H9 (cell line): ENCODE data around the gene CEP55. TPM values are rescaled to one million over a fixed set of nuclear protein-coding genes. Genes with fewer than 3 reads are reported as not detected.

Source experiments
- DNase-seq: peaks from one replicate; pipeline ENCODE4 v3.0.0-alpha.2; 2017
- H2AFZ ChIP-seq: one replicate; pipeline ENCODE4 v1.6.1; 2013; ENCODE audit warnings: mild to moderate bottlenecking, low read length, control low read depth, moderate library complexity
- H2AK5ac ChIP-seq: 2 replicates; pipeline ENCODE4 v1.6.1; 2013; ENCODE audit warnings: low read length, control low read depth, mixed read lengths; ENCODE audit not compliant: insufficient read length
- H2BK120ac ChIP-seq: one replicate; pipeline ENCODE4 v1.6.1; 2013; ENCODE audit warnings: low read depth, mild to moderate bottlenecking, low read length, control low read depth, inconsistent platforms; ENCODE audit not compliant: poor library complexity, severe bottlenecking
- H2BK12ac ChIP-seq: 2 replicates; pipeline ENCODE4 v1.6.1; 2013; ENCODE audit warnings: low read length, control low read depth, mixed read lengths, low read depth; ENCODE audit not compliant: insufficient read length
- H2BK15ac ChIP-seq: 2 replicates; pipeline ENCODE4 v1.6.1; 2013; ENCODE audit warnings: low read depth, low read length, control low read depth
- H2BK20ac ChIP-seq: one replicate; pipeline ENCODE4 v1.6.1; 2013; ENCODE audit warnings: low read depth, mild to moderate bottlenecking, low read length, control low read depth, inconsistent platforms; ENCODE audit not compliant: poor library complexity, severe bottlenecking
- H2BK5ac ChIP-seq: 2 replicates; pipeline ENCODE4 v1.6.1; 2013; ENCODE audit warnings: low read length, control low read depth, mixed read lengths; ENCODE audit not compliant: insufficient read length
- H3K14ac ChIP-seq: 2 replicates; pipeline ENCODE4 v1.6.1; 2013; ENCODE audit warnings: low read length, control low read depth; ENCODE audit not compliant: insufficient read depth
- H3K18ac ChIP-seq: 2 replicates; pipeline ENCODE4 v1.6.1; 2013; ENCODE audit warnings: low read depth, mild to moderate bottlenecking, mixed read lengths, low read length, control low read depth; ENCODE audit not compliant: insufficient read length
- H3K23ac ChIP-seq: 2 replicates; pipeline ENCODE4 v1.6.1; 2013; ENCODE audit warnings: low read length, control low read depth, mixed read lengths, low read depth; ENCODE audit not compliant: insufficient read length
- H3K23me2 ChIP-seq: 2 replicates; pipeline ENCODE4 v1.6.1; 2013; ENCODE audit warnings: low read depth, mild to moderate bottlenecking, mixed read lengths, low read length, control low read depth; ENCODE audit not compliant: insufficient read length, poor library complexity, severe bottlenecking
- H3K27ac ChIP-seq: 2 replicates; pipeline ENCODE4 v1.5.1; 2013; ENCODE audit warnings: low read length, control low read depth, mixed read lengths, low read depth; ENCODE audit not compliant: insufficient read length
- H3K27me3 ChIP-seq: 2 replicates; pipeline ENCODE4 v1.6.1; 2013; ENCODE audit warnings: low read length, control low read depth, inconsistent platforms; ENCODE audit not compliant: insufficient read depth
- H3K4ac ChIP-seq: 2 replicates; pipeline ENCODE4 v1.6.1; 2013; ENCODE audit warnings: low read depth, mild to moderate bottlenecking, control low read depth, inconsistent platforms, low read length, moderate library complexity
- H3K4me1 ChIP-seq: 2 replicates; pipeline ENCODE4 v1.6.1; 2013; ENCODE audit warnings: low read length, control low read depth, inconsistent platforms; ENCODE audit not compliant: insufficient read depth
- H3K4me2 ChIP-seq: 2 replicates; pipeline ENCODE4 v1.6.1; 2013; ENCODE audit warnings: low read length, control low read depth, mixed read lengths; ENCODE audit not compliant: insufficient read length, insufficient read depth
- H3K56ac ChIP-seq: 2 replicates; pipeline ENCODE4 v1.6.1; 2013; ENCODE audit warnings: low read depth, mild to moderate bottlenecking, mixed read lengths, low read length, control low read depth; ENCODE audit not compliant: insufficient read length
- H3K79me1 ChIP-seq: 2 replicates; pipeline ENCODE4 v1.6.1; 2013; ENCODE audit warnings: low read depth, mild to moderate bottlenecking, moderate library complexity, low read length, control low read depth, inconsistent platforms; ENCODE audit not compliant: insufficient read depth, poor library complexity, severe bottlenecking
- H3K79me2 ChIP-seq: 2 replicates; pipeline ENCODE4 v1.6.1; 2013; ENCODE audit warnings: low read length, control low read depth, inconsistent platforms; ENCODE audit not compliant: insufficient read depth
- H3K9ac ChIP-seq: 2 replicates; pipeline ENCODE4 v1.6.1; 2013; ENCODE audit warnings: low read length, control low read depth, mixed read lengths; ENCODE audit not compliant: insufficient read length; ENCODE audit errors: extremely low read depth
- H3K9me3 ChIP-seq: one replicate; pipeline ENCODE4 v1.6.1; 2013; ENCODE audit warnings: low read depth, low read length, inconsistent platforms; ENCODE audit not compliant: control insufficient read depth
- H3T11ph ChIP-seq: one replicate; pipeline ENCODE4 v1.6.1; 2013; ENCODE audit warnings: mild to moderate bottlenecking, low read length, control low read depth, inconsistent platforms
- H4K20me1 ChIP-seq: one replicate; pipeline ENCODE4 v1.6.1; 2013; ENCODE audit not compliant: control insufficient read depth, insufficient read length, insufficient read depth
- H4K5ac ChIP-seq: 2 replicates; pipeline ENCODE4 v1.6.1; 2013; ENCODE audit warnings: low read depth, mild to moderate bottlenecking, mixed read lengths, low read length, control low read depth; ENCODE audit not compliant: insufficient read length
- H4K8ac ChIP-seq: replicated peaks from 2 replicates; pipeline ENCODE4 v1.6.1; 2013; ENCODE audit warnings: low read length, control low read depth, mixed read lengths, low read depth; ENCODE audit not compliant: insufficient read length
- H4K91ac ChIP-seq: 2 replicates; pipeline ENCODE4 v1.6.1; 2013; ENCODE audit warnings: low read depth, mild to moderate bottlenecking, moderate library complexity, mixed read lengths, low read length, control low read depth; ENCODE audit not compliant: insufficient read length
- H3K27ac Mint-ChIP-seq, 3 experiments: 2 replicates in 2 of 3; 3 replicates in 1 of 3; pipeline ENCODE4 v1.8.0; 2020 to 2021; ENCODE audit warnings: mixed read lengths in 3 of 3, mild to moderate bottlenecking in 1 of 3, moderate library complexity in 1 of 3
- H3K27me3 Mint-ChIP-seq: 2 replicates; pipeline ENCODE4 v1.8.0; 2021; ENCODE audit warnings: low read depth, mild to moderate bottlenecking, moderate library complexity, mixed read lengths
- H3K36me3 Mint-ChIP-seq, 3 experiments: 2 replicates in 2 of 3; 3 replicates in 1 of 3; pipeline ENCODE4 v1.8.0; 2020 to 2021; ENCODE audit warnings: low read depth in 3 of 3, mixed read lengths in 3 of 3; ENCODE audit not compliant: insufficient read depth in 1 of 3
- H3K4me1 Mint-ChIP-seq, 2 experiments: 2 replicates each; pipeline ENCODE4 v1.8.0; 2020; ENCODE audit warnings: mixed read lengths in 2 of 2
- H3K4me3 Mint-ChIP-seq, 2 experiments: 2 replicates in 1 of 2; 3 replicates in 1 of 2; pipeline ENCODE4 v1.8.0; 2020 to 2021; ENCODE audit warnings: mild to moderate bottlenecking in 2 of 2, mixed read lengths in 2 of 2, moderate library complexity in 1 of 2
- H3K9me3 Mint-ChIP-seq, 2 experiments: 2 replicates in 1 of 2; 3 replicates in 1 of 2; pipeline ENCODE4 v1.8.0; 2020; ENCODE audit warnings: mild to moderate bottlenecking in 2 of 2, mixed read lengths in 2 of 2, moderate library complexity in 1 of 2
- CTCF ChIP-seq: fragments of 200-600 bp; sonication (generic); conservative IDR thresholded peaks from 3 replicates; pipeline ENCODE4 v1.8.0; 2021; ENCODE audit warnings: antibody characterized with exemption, mild to moderate bottlenecking
- WGBS: extraction: QIAGEN DNeasy Blood & Tissue Kit; methylation state at CpG from one replicate; pipeline ENCODE4 v1.1.7; 2013; ENCODE audit warnings: missing lambda C conversion rate, low lambda C conversion rate, mixed read lengths; ENCODE audit not compliant: insufficient read length; ENCODE audit errors: extremely low coverage; 5-methylcytosine and 5-hydroxymethylcytosine counted together
- total RNA-seq: library from RNA; stranded (reverse); gene quantifications from 2 replicates; pipeline ENCODE4 v1.2.1, GENCODE V29; 2021

CEP55 gene
- total RNA-seq, 1 experiment from 2014 or later: 17.8 TPM

- Histone ChIP-seq H3K27ac (no peak overlapping the region), H3K18ac (no peak overlapping the region)
These were observed 38.9 kb upstream of the CEP55 start for GRCh38 chr10:93457511-93457910.

More at GRCh38 chr10:93457511-93457910, 38.9 kb upstream of the CEP55 start:
- Histone ChIP-seq H3K9me3 (no peaks in the 10 kb centered on the region), H3K79me1 (no peaks in the 10 kb centered on the region), H3K4me1 (peaks cover 2% of the 10 kb centered on the region), H3K79me2 (no peaks in the 10 kb centered on the region), H4K8ac (no peak overlapping the region), H3K4me2 (no peak overlapping the region), H2AFZ (no peak overlapping the region), H2BK12ac (no peak overlapping the region), H2BK15ac (no peak overlapping the region), H3K4ac (no peak overlapping the region), H2AK5ac (no peak overlapping the region), H2BK20ac (no peak overlapping the region), H4K5ac (no peak overlapping the region), H2BK5ac (no peak overlapping the region), H3K27me3 (no peaks in the 10 kb centered on the region), H3K23ac (no peak overlapping the region), H3T11ph (no peak overlapping the region), H3K9ac (no peak overlapping the region), H3K23me2 (no peaks in the 10 kb centered on the region), H4K20me1 (no peaks in the 10 kb centered on the region), H4K91ac (no peak overlapping the region), H3K14ac (no peak overlapping the region), H3K56ac (no peak overlapping the region), H2BK120ac (no peak overlapping the region)
- no peak for TF ChIP-seq CTCF
- Mint-ChIP-seq H3K4me3 (no peak overlapping the region), H3K9me3 (no peaks in the 10 kb centered on the region; a peak in 1 of 5 replicates), H3K36me3 (no peaks in the 10 kb centered on the region), H3K27ac (no peak overlapping the region), H3K4me1 (peaks cover 21 to 25% of the 10 kb centered on the region in 2 experiments), H3K27me3 (no peaks in the 10 kb centered on the region)
- WGBS: no CpG with 5 or more reads among the region's 8 CpGs
- no peak for DNase-seq
